Liver (tissue), 3 donors: ENCODE data around the gene IGF1R.

ENCODE experiments used
- ATF3 ChIP-seq: IDR thresholded peaks from 2 replicates; pipeline ENCODE4 v1.6.1; 2016; ENCODE audit warnings: antibody characterized with exemption
- CTCF ChIP-seq: fragments of 150-350 bp; IDR thresholded peaks from 2 replicates; pipeline ENCODE4 v1.5.1; 2017; ENCODE audit warnings: improper control_type of control experiment, low read depth, low read length; ENCODE audit not compliant: missing input control
- EGR1 ChIP-seq, 2 donors: IDR thresholded peaks; 2 replicates each; pipeline ENCODE4 v1.6.1; 2016 to 2018; ENCODE audit warnings: antibody characterized with exemption in 2 of 2, low read depth in 2 of 2
- FOXA1 ChIP-seq: IDR thresholded peaks from 2 replicates; pipeline ENCODE4 v1.6.1; 2016; ENCODE audit warnings: antibody characterized with exemption
- HNF4A ChIP-seq, 2 donors: conservative IDR thresholded peaks; 2 replicates each; pipeline ENCODE4 v1.6.1; 2016; ENCODE audit warnings: antibody characterized with exemption in 2 of 2, mild to moderate bottlenecking in 2 of 2
- HNF4G ChIP-seq: IDR thresholded peaks from 2 replicates; pipeline ENCODE4 v1.6.1; 2016; ENCODE audit warnings: antibody characterized with exemption
- JUND ChIP-seq, 2 donors: IDR thresholded peaks; 2 replicates each; pipeline ENCODE4 v1.6.1; 2016; ENCODE audit warnings: antibody characterized with exemption in 2 of 2
- MAX ChIP-seq: IDR thresholded peaks from 2 replicates; pipeline ENCODE4 v1.6.1; 2016; ENCODE audit warnings: antibody characterized with exemption
- RAD21 ChIP-seq, 2 donors: IDR thresholded peaks; 2 replicates each; pipeline ENCODE4 v1.6.1; 2016; ENCODE audit warnings: antibody characterized with exemption in 2 of 2, mild to moderate bottlenecking in 2 of 2
- REST ChIP-seq: IDR thresholded peaks from 2 replicates; pipeline ENCODE4 v1.6.1; 2016; ENCODE audit warnings: antibody characterized with exemption, mild to moderate bottlenecking
- RXRA ChIP-seq, 2 donors: IDR thresholded peaks; 2 replicates each; pipeline ENCODE4 v1.6.1; 2017 to 2018; ENCODE audit warnings: antibody characterized with exemption in 2 of 2, mild to moderate bottlenecking in 1 of 2
- TAF1 ChIP-seq: conservative IDR thresholded peaks from 2 replicates; pipeline ENCODE4 v1.6.1; 2016; ENCODE audit warnings: antibody characterized with exemption, mild to moderate bottlenecking
- YY1 ChIP-seq: IDR thresholded peaks from 2 replicates; pipeline ENCODE4 v1.6.1; 2016; ENCODE audit warnings: antibody characterized with exemption, mild to moderate bottlenecking
- ZBTB33 ChIP-seq: IDR thresholded peaks from 2 replicates; pipeline ENCODE4 v1.6.1; 2016; ENCODE audit warnings: antibody characterized with exemption
- donor health status: healthy.
- donor health status: healthy.

DNA sequence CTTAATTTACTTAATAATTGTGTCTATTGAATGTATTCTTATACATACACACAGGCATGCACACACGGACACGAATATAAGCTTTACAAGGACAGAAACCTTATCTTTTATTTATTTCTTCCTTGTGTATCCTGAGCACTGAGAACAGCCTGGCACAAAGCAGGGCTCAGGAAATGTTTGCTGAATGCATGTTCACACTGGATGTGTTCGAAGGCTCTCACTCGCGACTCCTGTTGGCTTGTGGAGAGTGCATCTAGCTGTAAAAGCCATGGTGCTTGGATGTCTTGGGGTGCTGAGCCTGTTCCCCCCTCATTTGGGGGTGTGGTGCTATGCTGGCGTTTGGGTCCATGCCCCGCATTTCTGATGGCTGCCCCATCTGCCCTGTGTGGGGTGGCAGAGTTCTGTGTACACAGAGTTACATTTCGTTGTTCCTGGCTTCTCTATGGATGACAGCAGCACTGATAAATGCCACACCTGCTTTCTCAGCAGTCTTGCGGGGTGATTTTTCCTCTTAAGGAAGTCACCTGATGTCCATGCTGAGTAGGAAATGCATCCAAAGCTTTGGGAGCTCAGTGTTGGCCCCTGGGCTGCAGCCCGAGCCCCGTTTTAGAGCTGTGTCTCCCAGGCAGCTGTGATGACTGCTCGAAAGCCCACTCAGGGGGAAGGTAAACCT is 148.5 kb downstream of the IGF1R start:
- TF ChIP-seq CTCF (no peak), FOXA1 (no peak), ZBTB33 (no peak), ATF3 (no peak), MAX (no peak), REST (no peak), YY1 (no peak), HNF4A (conservative IDR thresholded peaks at IDR 0.05) (no peak), TAF1 (no peak), EGR1 (IDR thresholded peaks at IDR 0.05; ENCODE audit: low read depth in 2 of 2) (no peak), RAD21 (IDR thresholded peaks at IDR 0.05) (no peak), HNF4G (no peak), JUND (IDR thresholded peaks at IDR 0.05) (no peak), RXRA (IDR thresholded peaks at IDR 0.05) (no peak)
